HepG2 (cell line): ENCODE results near the gene STIP1. TPM values are rescaled to one million over a fixed set of nuclear protein-coding genes. Genes with fewer than 3 reads are reported as not detected.

Experiments
- ARNT2 ChIP-seq: sonication (generic); formaldehyde crosslinking; IDR thresholded peaks from 2 replicates; pipeline ENCODE4 v1.8.0; 2022; ENCODE audit warnings: mild to moderate bottlenecking, low read depth, missing genetic modification reagents, moderate library complexity
- ASH2L ChIP-seq: fragments of 300-600, 200-600 bp; sonication (generic); IDR thresholded peaks from 2 replicates; pipeline ENCODE4 v1.7.0; 2017; ENCODE audit warnings: low read depth, mild to moderate bottlenecking, moderate library complexity, mixed read lengths, low read length; ENCODE audit not compliant: insufficient read length
- ESRRA ChIP-seq: sonication (generic); formaldehyde crosslinking; IDR thresholded peaks from 2 replicates; pipeline ENCODE4 v1.5.1; 2020; ENCODE audit warnings: mild to moderate bottlenecking, low read depth, missing genetic modification reagents
- GMEB1 ChIP-seq: sonication (generic); formaldehyde crosslinking; IDR thresholded peaks from 2 replicates; pipeline ENCODE4 v1.5.1; 2020; ENCODE audit warnings: missing genetic modification reagents, mild to moderate bottlenecking, borderline replicate concordance
- NR0B2 ChIP-seq: sonication (generic); formaldehyde crosslinking; IDR thresholded peaks from 2 replicates; pipeline ENCODE4 v1.4.0; 2020; ENCODE audit warnings: mild to moderate bottlenecking, missing genetic modification reagents
- NR3C1 ChIP-seq: sonication (generic); formaldehyde crosslinking; IDR thresholded peaks from 2 replicates; pipeline ENCODE4 v1.4.0; 2020; ENCODE audit warnings: missing genetic modification reagents
- ZNF557 ChIP-seq: sonication (generic); formaldehyde crosslinking; IDR thresholded peaks from 2 replicates; pipeline ENCODE4 v1.4.0; 2020; ENCODE audit warnings: missing genetic modification reagents
- polyA plus RNA-seq, 8 experiments: library from polyadenylated mRNA; depleted of rRNA in 3 of 8; stranded (reverse) in 7 of 8; unstranded in 1 of 8; fragments of >200 nt; fragmentation: Illumina TruSeq in 4 of 8; extraction: Trizol in 4 of 8; gene quantifications; 2 replicates each; pipeline versions ENCODE4 v1.2.1 to v1.2.3, GENCODE V29; 2011 to 2016; ENCODE audit warnings: low read depth in 4 of 8, missing spikeins in 1 of 8, mixed read lengths in 1 of 8; ENCODE audit not compliant: insufficient read depth in 1 of 8
- total RNA-seq, 5 experiments: library from RNA; depleted of rRNA; stranded (reverse); fragments of >200 nt; fragmentation: Illumina TruSeq; extraction: Trizol; gene quantifications; 2 replicates each; pipeline ENCODE4 v1.2.3, GENCODE V29; 2016; ENCODE audit warnings: low read depth in 1 of 5
- TF ChIP-seq, protein P1 (sequence below): sonication (generic); formaldehyde crosslinking; IDR thresholded peaks from 2 replicates; pipeline ENCODE4 v1.4.0; 2020; ENCODE audit warnings: missing genetic modification reagents
- TF ChIP-seq, protein P2 (sequence below), 2 experiments: sonication (generic) in 1 of 2; formaldehyde crosslinking in 1 of 2; IDR thresholded peaks; 2 replicates each; pipeline versions ENCODE4 v1.4.0 to v1.6.1; 2016 to 2020; ENCODE audit warnings: borderline replicate concordance in 1 of 2, low read depth in 1 of 2, mild to moderate bottlenecking in 1 of 2, missing genetic modification reagents in 1 of 2
- TF ChIP-seq, protein P3 (sequence below): sonication (generic); formaldehyde crosslinking; IDR thresholded peaks from 2 replicates; pipeline ENCODE4 v1.5.1; 2020; ENCODE audit warnings: missing genetic modification reagents, mild to moderate bottlenecking, borderline replicate concordance
- TF ChIP-seq, protein P4 (sequence below): sonication (generic); formaldehyde crosslinking; IDR thresholded peaks from 2 replicates; pipeline ENCODE4 v1.4.0; 2020; ENCODE audit warnings: missing genetic modification reagents
- TF ChIP-seq, protein P5 (sequence below): sonication (generic); formaldehyde crosslinking; conservative IDR thresholded peaks from 2 replicates; pipeline ENCODE4 v1.4.0; 2020; ENCODE audit warnings: missing genetic modification reagents

Gene STIP1
- total and polyA plus RNA-seq, 2 of the 13 experiments (the other 11 are each of a cell fraction or from before 2014, with no cell fraction given): 81.1 to 217 TPM

- TF ChIP-seq, protein P1, sequence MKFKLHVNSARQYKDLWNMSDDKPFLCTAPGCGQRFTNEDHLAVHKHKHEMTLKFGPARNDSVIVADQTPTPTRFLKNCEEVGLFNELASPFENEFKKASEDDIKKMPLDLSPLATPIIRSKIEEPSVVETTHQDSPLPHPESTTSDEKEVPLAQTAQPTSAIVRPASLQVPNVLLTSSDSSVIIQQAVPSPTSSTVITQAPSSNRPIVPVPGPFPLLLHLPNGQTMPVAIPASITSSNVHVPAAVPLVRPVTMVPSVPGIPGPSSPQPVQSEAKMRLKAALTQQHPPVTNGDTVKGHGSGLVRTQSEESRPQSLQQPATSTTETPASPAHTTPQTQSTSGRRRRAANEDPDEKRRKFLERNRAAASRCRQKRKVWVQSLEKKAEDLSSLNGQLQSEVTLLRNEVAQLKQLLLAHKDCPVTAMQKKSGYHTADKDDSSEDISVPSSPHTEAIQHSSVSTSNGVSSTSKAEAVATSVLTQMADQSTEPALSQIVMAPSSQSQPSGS (CRISPR knock-in tag): peak; percentile 61; the same call in 1 of the 2 replicates
- no peak for TF ChIP-seq NR3C1 (CRISPR knock-in tag)
- peak; percentile 59 for TF ChIP-seq ASH2L
- TF ChIP-seq, protein P2, sequence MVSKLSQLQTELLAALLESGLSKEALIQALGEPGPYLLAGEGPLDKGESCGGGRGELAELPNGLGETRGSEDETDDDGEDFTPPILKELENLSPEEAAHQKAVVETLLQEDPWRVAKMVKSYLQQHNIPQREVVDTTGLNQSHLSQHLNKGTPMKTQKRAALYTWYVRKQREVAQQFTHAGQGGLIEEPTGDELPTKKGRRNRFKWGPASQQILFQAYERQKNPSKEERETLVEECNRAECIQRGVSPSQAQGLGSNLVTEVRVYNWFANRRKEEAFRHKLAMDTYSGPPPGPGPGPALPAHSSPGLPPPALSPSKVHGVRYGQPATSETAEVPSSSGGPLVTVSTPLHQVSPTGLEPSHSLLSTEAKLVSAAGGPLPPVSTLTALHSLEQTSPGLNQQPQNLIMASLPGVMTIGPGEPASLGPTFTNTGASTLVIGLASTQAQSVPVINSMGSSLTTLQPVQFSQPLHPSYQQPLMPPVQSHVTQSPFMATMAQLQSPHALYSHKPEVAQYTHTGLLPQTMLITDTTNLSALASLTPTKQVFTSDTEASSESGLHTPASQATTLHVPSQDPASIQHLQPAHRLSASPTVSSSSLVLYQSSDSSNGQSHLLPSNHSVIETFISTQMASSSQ (IDR thresholded peaks at IDR 0.05; ENCODE audit: low read depth): no peak
- TF ChIP-seq, protein P2 (CRISPR knock-in tag; IDR thresholded peaks at IDR 0.05; ENCODE audit: borderline replicate concordance): no peak
- TF ChIP-seq ARNT2 (CRISPR knock-in tag): peak; percentile 63
- peak; percentile 56; the same call in 1 of the 2 replicates for TF ChIP-seq ESRRA (CRISPR knock-in tag)
- TF ChIP-seq, protein P3, sequence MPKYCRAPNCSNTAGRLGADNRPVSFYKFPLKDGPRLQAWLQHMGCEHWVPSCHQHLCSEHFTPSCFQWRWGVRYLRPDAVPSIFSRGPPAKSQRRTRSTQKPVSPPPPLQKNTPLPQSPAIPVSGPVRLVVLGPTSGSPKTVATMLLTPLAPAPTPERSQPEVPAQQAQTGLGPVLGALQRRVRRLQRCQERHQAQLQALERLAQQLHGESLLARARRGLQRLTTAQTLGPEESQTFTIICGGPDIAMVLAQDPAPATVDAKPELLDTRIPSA (CRISPR knock-in tag): peak; percentile 93; the same call in 1 of the 2 replicates
- TF ChIP-seq GMEB1 (CRISPR knock-in tag): peak; percentile 84
- TF ChIP-seq ZNF557 (CRISPR knock-in tag): no peak
- TF ChIP-seq, protein P4, sequence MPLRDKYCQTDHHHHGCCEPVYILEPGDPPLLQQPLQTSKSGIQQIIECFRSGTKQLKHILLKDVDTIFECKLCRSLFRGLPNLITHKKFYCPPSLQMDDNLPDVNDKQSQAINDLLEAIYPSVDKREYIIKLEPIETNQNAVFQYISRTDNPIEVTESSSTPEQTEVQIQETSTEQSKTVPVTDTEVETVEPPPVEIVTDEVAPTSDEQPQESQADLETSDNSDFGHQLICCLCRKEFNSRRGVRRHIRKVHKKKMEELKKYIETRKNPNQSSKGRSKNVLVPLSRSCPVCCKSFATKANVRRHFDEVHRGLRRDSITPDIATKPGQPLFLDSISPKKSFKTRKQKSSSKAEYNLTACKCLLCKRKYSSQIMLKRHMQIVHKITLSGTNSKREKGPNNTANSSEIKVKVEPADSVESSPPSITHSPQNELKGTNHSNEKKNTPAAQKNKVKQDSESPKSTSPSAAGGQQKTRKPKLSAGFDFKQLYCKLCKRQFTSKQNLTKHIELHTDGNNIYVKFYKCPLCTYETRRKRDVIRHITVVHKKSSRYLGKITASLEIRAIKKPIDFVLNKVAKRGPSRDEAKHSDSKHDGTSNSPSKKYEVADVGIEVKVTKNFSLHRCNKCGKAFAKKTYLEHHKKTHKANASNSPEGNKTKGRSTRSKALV: peak; percentile 22
- TF ChIP-seq NR0B2: peak; percentile 81; the same call in 1 of the 2 replicates
- TF ChIP-seq, protein P5, sequence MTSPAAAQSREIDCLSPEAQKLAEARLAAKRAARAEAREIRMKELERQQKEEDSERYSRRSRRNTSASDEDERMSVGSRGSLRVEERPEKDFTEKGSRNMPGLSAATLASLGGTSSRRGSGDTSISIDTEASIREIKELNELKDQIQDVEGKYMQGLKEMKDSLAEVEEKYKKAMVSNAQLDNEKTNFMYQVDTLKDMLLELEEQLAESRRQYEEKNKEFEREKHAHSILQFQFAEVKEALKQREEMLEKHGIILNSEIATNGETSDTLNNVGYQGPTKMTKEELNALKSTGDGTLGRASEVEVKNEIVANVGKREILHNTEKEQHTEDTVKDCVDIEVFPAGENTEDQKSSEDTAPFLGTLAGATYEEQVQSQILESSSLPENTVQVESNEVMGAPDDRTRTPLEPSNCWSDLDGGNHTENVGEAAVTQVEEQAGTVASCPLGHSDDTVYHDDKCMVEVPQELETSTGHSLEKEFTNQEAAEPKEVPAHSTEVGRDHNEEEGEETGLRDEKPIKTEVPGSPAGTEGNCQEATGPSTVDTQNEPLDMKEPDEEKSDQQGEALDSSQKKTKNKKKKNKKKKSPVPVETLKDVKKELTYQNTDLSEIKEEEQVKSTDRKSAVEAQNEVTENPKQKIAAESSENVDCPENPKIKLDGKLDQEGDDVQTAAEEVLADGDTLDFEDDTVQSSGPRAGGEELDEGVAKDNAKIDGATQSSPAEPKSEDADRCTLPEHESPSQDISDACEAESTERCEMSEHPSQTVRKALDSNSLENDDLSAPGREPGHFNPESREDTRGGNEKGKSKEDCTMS (CRISPR knock-in tag): no peak
These were observed 39.9 kb downstream of the STIP1 start, which contains the start of the genes NUDT22 and TRPT1 (continued) for GRCh38 chr11:64225608-64226506.
